Measurements from ENCODE around the gene PHLDA3.
A peak's percentile ranks its signal among the peaks of the same experiment; 100 is the strongest.

The PHLDA3 gene

GRCh38 chr1:201447903-201448871 is 20.8 kb downstream of the PHLDA3 start (continued):
- TF ChIP-seq PRDM6 (tag by site-specific recombination; IDR thresholded peaks at IDR 0.05) (no peak), SALL2 (tag by site-specific recombination; IDR thresholded peaks at IDR 0.05; ENCODE audit: borderline replicate concordance) (no peak), ZNF654 (tag by site-specific recombination; IDR thresholded peaks at IDR 0.05; ENCODE audit: low read depth) (peak; percentile 47), ZNF202 (tag by site-specific recombination; IDR thresholded peaks at IDR 0.05; ENCODE audit: borderline replicate concordance) (no peak), BCL11A (tag by site-specific recombination; IDR thresholded peaks at IDR 0.05; ENCODE audit: low read depth) (0 out of 2 replicates have a peak, but pooled peaks have one; percentile 6), ZNF16 (tag by site-specific recombination; IDR thresholded peaks at IDR 0.05; ENCODE audit: low read depth) (no peak), ZNF354C (tag by site-specific recombination; IDR thresholded peaks at IDR 0.05; ENCODE audit: borderline replicate concordance, low read depth) (no peak), ZNF830 (tag by site-specific recombination; IDR thresholded peaks at IDR 0.05; ENCODE audit: low read depth) (no peak), ZNF776 (tag by site-specific recombination; IDR thresholded peaks at IDR 0.05; ENCODE audit: borderline replicate concordance) (no peak), ZNF785 (tag by site-specific recombination; IDR thresholded peaks at IDR 0.05) (no peak), ZNF138 (tag by site-specific recombination; IDR thresholded peaks at IDR 0.05; ENCODE audit: borderline replicate concordance) (no peak), ZNF175 (tag by site-specific recombination; IDR thresholded peaks at IDR 0.05) (no peak), ZNF24 (tag by site-specific recombination; IDR thresholded peaks at IDR 0.05) (no peak), OVOL3 (tag by site-specific recombination; IDR thresholded peaks at IDR 0.05) (no peak), HOXD13 (CRISPR knock-in tag; IDR thresholded peaks at IDR 0.05; ENCODE audit: borderline replicate concordance) (no peak), ZBTB8A (tag by site-specific recombination; IDR thresholded peaks at IDR 0.05) (no peak), GFI1B (tag by site-specific recombination; IDR thresholded peaks at IDR 0.05) (no peak), SETDB1 (IDR thresholded peaks at IDR 0.05; ENCODE audit: insufficient read length, low read length) (no peak), ZNF544 (tag by site-specific recombination; IDR thresholded peaks at IDR 0.05) (no peak), ZFHX2 (tag by site-specific recombination; conservative IDR thresholded peaks at IDR 0.05) (peak; percentile 90), MYNN (tag by site-specific recombination; IDR thresholded peaks at IDR 0.05; ENCODE audit: borderline replicate concordance) (no peak), ZNF645 (tag by site-specific recombination; IDR thresholded peaks at IDR 0.05) (no peak), KLF16 (tag by site-specific recombination; IDR thresholded peaks at IDR 0.05) (no peak), ZNF140 (tag by site-specific recombination; IDR thresholded peaks at IDR 0.05) (no peak), ZNF302 (tag by site-specific recombination; IDR thresholded peaks at IDR 0.05; ENCODE audit: low read depth) (no peak), ZNF701 (tag by site-specific recombination; IDR thresholded peaks at IDR 0.05) (no peak), ZFP37 (tag by site-specific recombination; IDR thresholded peaks at IDR 0.05) (no peak), ZNF350 (tag by site-specific recombination; IDR thresholded peaks at IDR 0.05) (no peak), ZBTB26 (tag by site-specific recombination; optimal IDR thresholded peaks at IDR 0.05) (no peak), ZNF26 (tag by site-specific recombination; IDR thresholded peaks at IDR 0.05) (no peak), ZNF843 (tag by site-specific recombination; IDR thresholded peaks at IDR 0.05) (no peak), PRDM1 (tag by site-specific recombination; IDR thresholded peaks at IDR 0.05) (no peak), ZNF311 (tag by site-specific recombination; IDR thresholded peaks at IDR 0.05; ENCODE audit: borderline replicate concordance) (no peak), PBX3 (CRISPR knock-in tag; IDR thresholded peaks at IDR 0.05) (no peak)
